IPS DF 19.7 (cell line): Measurements from ENCODE around the gene STARD13.

Experiments used
- DNase-seq: peaks from one replicate; pipeline ENCODE4 v3.0.0-alpha.2; 2013; ENCODE audit warnings: low read depth, low spot score

The STARD13 gene

GRCh38 chr13:33285420-33286124 lies at the start of gene STARD13:
TSS of gene STARD13 (minus strand) at chr13:33285755. CDS start at chr13:33285638, 117 bp downstream.
- peak; percentile 72 for DNase-seq

GRCh38 chr13:33334831-33335230 lies 49.3 kb upstream of the STARD13 start:
- DNase-seq, result no peak

- no peak for DNase-seq
Observed at GRCh38 chr13:33331962-33332361, 46.4 kb upstream of the STARD13 start.

- DNase-seq, result no peak
Observed at GRCh38 chr13:33330483-33330882, 44.9 kb upstream of the STARD13 start.

GRCh38 chr13:33328701-33329100 lies 43.1 kb upstream of the STARD13 start:
- DNase-seq, result no peak

- DNase-seq, result no peak
Observed at GRCh38 chr13:33326723-33327122, 41.2 kb upstream of the STARD13 start.

- DNase-seq, result no peak
Observed at GRCh38 chr13:33326246-33326645, 40.7 kb upstream of the STARD13 start.

GRCh38 chr13:33323801-33324510 lies 38.4 kb upstream of the STARD13 start:
- no peak for DNase-seq

- DNase-seq, result no peak
Observed at GRCh38 chr13:33322965-33323668, 37.6 kb upstream of the STARD13 start.

- DNase-seq, result no peak
Observed at GRCh38 chr13:33322543-33322809, 36.9 kb upstream of the STARD13 start.

- no peak for DNase-seq
Observed at GRCh38 chr13:33321686-33322542, 36.4 kb upstream of the STARD13 start.

- no peak for DNase-seq
Observed at GRCh38 chr13:33319859-33320258, 34.3 kb upstream of the STARD13 start.

- DNase-seq, result no peak
Observed at GRCh38 chr13:33318744-33319143, 33.2 kb upstream of the STARD13 start.

- no peak for DNase-seq
Observed at GRCh38 chr13:33318037-33318436, 32.5 kb upstream of the STARD13 start.

- no peak for DNase-seq
Observed at GRCh38 chr13:33316890-33317289, 31.3 kb upstream of the STARD13 start.

- DNase-seq, result no peak
Observed at GRCh38 chr13:33313504-33313903, 27.9 kb upstream of the STARD13 start.

GRCh38 chr13:33312861-33313212 lies 27.3 kb upstream of the STARD13 start:
- no peak for DNase-seq

GRCh38 chr13:33312150-33312860 lies 26.8 kb upstream of the STARD13 start:
- DNase-seq, result no peak

GRCh38 chr13:33311040-33311439 lies 25.5 kb upstream of the STARD13 start:
- no peak for DNase-seq

- no peak for DNase-seq
Observed at GRCh38 chr13:33310245-33311038, 24.9 kb upstream of the STARD13 start.

GRCh38 chr13:33308863-33309262 lies 23.3 kb upstream of the STARD13 start:
- no peak for DNase-seq
